HepG2 (cell line): Measurements from ENCODE around the gene ICE2. TPM values are rescaled to one million over a fixed set of nuclear protein-coding genes. Genes with fewer than 3 reads are reported as not detected.

ENCODE experiments used
- ARNT ChIP-seq: fragments of 450-650 bp; IDR thresholded peaks from 2 replicates; pipeline ENCODE4 v1.6.1; 2017
- CHCHD3 ChIP-seq: sonication (generic); formaldehyde crosslinking; IDR thresholded peaks from 2 replicates; pipeline ENCODE4 v1.8.0; 2022; ENCODE audit warnings: mild to moderate bottlenecking, missing genetic modification reagents, moderate library complexity
- DNMT3B ChIP-seq: conservative IDR thresholded peaks from 2 replicates; pipeline ENCODE4 v1.6.1; 2016; ENCODE audit warnings: missing biosample characterization, control low read depth
- GTF2F1 ChIP-seq: fragments of 150-350 bp; IDR thresholded peaks from 2 replicates; pipeline ENCODE4 v1.6.1; 2014; ENCODE audit warnings: low read length
- HNF4G ChIP-seq, 2 experiments: sonication (generic) in 1 of 2; formaldehyde crosslinking in 1 of 2; IDR thresholded peaks; 2 replicates each; pipeline versions ENCODE4 v1.4.0 to v1.6.1; 2011 to 2020; ENCODE audit warnings: borderline replicate concordance in 2 of 2, low read depth in 2 of 2, mild to moderate bottlenecking in 2 of 2, low read length in 1 of 2, missing genetic modification reagents in 1 of 2, moderate library complexity in 1 of 2
- KDM6A ChIP-seq: IDR thresholded peaks from 2 replicates; pipeline ENCODE4 v1.6.1; 2016; ENCODE audit warnings: low read depth
- KLF16 ChIP-seq, 2 experiments: sonication (generic) in 1 of 2; formaldehyde crosslinking in 1 of 2; IDR thresholded peaks; 2 replicates each; pipeline versions ENCODE4 v1.6.1 to v1.8.0; 2016 to 2023; ENCODE audit warnings: missing genetic modification reagents in 2 of 2, missing compliant biosample characterization in 1 of 2
- KLF9 ChIP-seq: IDR thresholded peaks from 2 replicates; pipeline ENCODE4 v1.6.1; 2016; ENCODE audit warnings: low read depth
- MBNL3 ChIP-seq: fragments of 250-450 bp; sonication (Bioruptor Pico); conservative IDR thresholded peaks from 2 replicates; pipeline ENCODE4 v1.8.0; 2022; ENCODE audit warnings: mild to moderate bottlenecking, inconsistent platforms
- MED13 ChIP-seq: sonication (generic); formaldehyde crosslinking; IDR thresholded peaks from 2 replicates; pipeline ENCODE4 v1.5.0; 2020; ENCODE audit warnings: missing genetic modification reagents
- NFKB2 ChIP-seq: sonication (generic); formaldehyde crosslinking; IDR thresholded peaks from 2 replicates; pipeline ENCODE4 v1.4.0; 2020; ENCODE audit warnings: missing genetic modification reagents, borderline replicate concordance
- NR2F1 ChIP-seq, 2 experiments: fragments of 450-650 bp in 1 of 2; formaldehyde crosslinking in 1 of 2; IDR thresholded peaks; 2 replicates each; pipeline versions ENCODE4 v1.5.0 to v1.6.1; 2016 to 2020; ENCODE audit warnings: mild to moderate bottlenecking in 1 of 2, missing compliant biosample characterization in 1 of 2, missing genetic modification reagents in 1 of 2, moderate library complexity in 1 of 2
- POLR2AphosphoS5 ChIP-seq: IDR thresholded peaks from 2 replicates; pipeline ENCODE4 v1.6.1; 2012; ENCODE audit warnings: low read depth, low read length
- PRPF4 ChIP-seq: fragments of 200-400 bp; formaldehyde crosslinking; IDR thresholded peaks from 2 replicates; pipeline ENCODE4 v1.6.1; 2016; ENCODE audit warnings: low read length, low read depth; ENCODE audit not compliant: poor library complexity, severe bottlenecking
- RARA ChIP-seq: IDR thresholded peaks from 2 replicates; pipeline ENCODE4 v1.6.1; 2016; ENCODE audit warnings: missing genetic modification reagents, missing compliant biosample characterization
- RBM22 ChIP-seq: fragments of 200-400 bp; formaldehyde crosslinking; optimal IDR thresholded peaks from 2 replicates; pipeline ENCODE3; 2017; ENCODE audit warnings: mild to moderate bottlenecking, low read length, moderate library complexity
- SRSF9 ChIP-seq: fragments of 200-400 bp; formaldehyde crosslinking; IDR thresholded peaks from 2 replicates; pipeline ENCODE4 v1.6.1; 2018; ENCODE audit warnings: borderline replicate concordance, mild to moderate bottlenecking, low read depth, low read length; ENCODE audit not compliant: insufficient read depth, poor library complexity, severe bottlenecking
- STAT5B ChIP-seq: sonication (generic); formaldehyde crosslinking; IDR thresholded peaks from 2 replicates; pipeline ENCODE4 v1.4.0; 2020; ENCODE audit warnings: missing genetic modification reagents
- ZFP62 ChIP-seq: sonication (generic); formaldehyde crosslinking; IDR thresholded peaks from 2 replicates; pipeline ENCODE4 v1.4.0; 2020; ENCODE audit warnings: missing genetic modification reagents
- ZNF17 ChIP-seq: sonication (generic); formaldehyde crosslinking; IDR thresholded peaks from 2 replicates; pipeline ENCODE4 v1.5.0; 2020; ENCODE audit warnings: mild to moderate bottlenecking, missing genetic modification reagents
- ZNF703 ChIP-seq: sonication (generic); formaldehyde crosslinking; IDR thresholded peaks from 2 replicates; pipeline ENCODE4 v1.5.1; 2020; ENCODE audit warnings: missing genetic modification reagents, mild to moderate bottlenecking, moderate library complexity, borderline replicate concordance
- ZNF83 ChIP-seq: sonication (generic); formaldehyde crosslinking; IDR thresholded peaks from 2 replicates; pipeline ENCODE4 v1.4.0; 2020; ENCODE audit warnings: missing genetic modification reagents, mild to moderate bottlenecking, borderline replicate concordance
- polyA plus RNA-seq, 8 experiments: library from polyadenylated mRNA; depleted of rRNA in 3 of 8; stranded (reverse) in 7 of 8; unstranded in 1 of 8; fragments of >200 nt; fragmentation: Illumina TruSeq in 4 of 8; extraction: Trizol in 4 of 8; gene quantifications; 2 replicates each; pipeline versions ENCODE4 v1.2.1 to v1.2.3, GENCODE V29; 2011 to 2016; ENCODE audit warnings: low read depth in 4 of 8, missing spikeins in 1 of 8, mixed read lengths in 1 of 8; ENCODE audit not compliant: insufficient read depth in 1 of 8
- total RNA-seq, 5 experiments: library from RNA; depleted of rRNA; stranded (reverse); fragments of >200 nt; fragmentation: Illumina TruSeq; extraction: Trizol; gene quantifications; 2 replicates each; pipeline ENCODE4 v1.2.3, GENCODE V29; 2016; ENCODE audit warnings: low read depth in 1 of 5
- TF ChIP-seq, protein P1 (sequence below): sonication (generic); formaldehyde crosslinking; IDR thresholded peaks from 2 replicates; pipeline ENCODE4 v1.9.0; 2022; ENCODE audit warnings: missing genetic modification reagents, mild to moderate bottlenecking, borderline replicate concordance
- TF ChIP-seq, protein P2 (sequence below): sonication (generic); formaldehyde crosslinking; IDR thresholded peaks from 2 replicates; pipeline ENCODE4 v1.5.1; 2020; ENCODE audit warnings: mild to moderate bottlenecking, missing genetic modification reagents
- TF ChIP-seq, protein P3 (sequence below): sonication (generic); formaldehyde crosslinking; IDR thresholded peaks from 2 replicates; pipeline ENCODE4 v1.5.0; 2020; ENCODE audit warnings: missing genetic modification reagents

The ICE2 gene
- total and polyA plus RNA-seq, 2 of the 13 experiments (the other 11 are each of a cell fraction or from before 2014, with no cell fraction given) = 24.8 to 26.4 TPM

DNA sequence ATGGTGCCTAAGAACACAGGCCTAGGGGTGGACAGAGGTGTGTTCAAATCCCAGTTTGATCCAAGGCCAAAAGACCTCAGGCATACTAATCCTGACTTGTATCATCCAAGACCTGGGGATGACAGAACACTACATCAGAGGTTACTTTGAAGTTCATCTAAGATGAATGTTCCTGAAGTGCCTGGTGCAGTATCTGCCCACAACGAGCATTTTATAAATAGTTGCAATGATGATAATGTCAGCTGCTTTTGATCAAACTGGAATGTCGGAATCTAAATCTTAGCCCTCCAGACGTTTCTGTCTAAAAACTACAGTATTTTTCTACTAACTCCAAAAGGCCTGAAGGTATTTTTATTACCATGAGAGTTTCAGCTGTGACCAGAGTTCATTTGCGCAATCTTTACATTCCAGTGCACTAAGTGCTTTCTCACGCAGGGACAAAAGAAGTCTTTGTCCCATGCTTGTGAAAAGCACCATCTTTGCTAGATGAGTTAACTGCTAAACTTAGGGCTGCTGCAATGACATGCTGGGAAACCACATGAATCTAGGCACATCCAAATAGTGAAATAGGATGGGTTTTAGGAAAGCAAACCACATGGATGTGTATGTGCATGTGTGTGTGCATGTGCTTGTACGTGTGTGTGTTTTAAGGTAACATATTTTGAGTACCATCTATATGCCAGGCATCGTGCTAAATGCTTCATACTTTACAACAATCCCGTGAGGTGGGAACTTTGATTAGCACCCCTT, 99.2 kb downstream of the ICE2 start (continued):
- TF ChIP-seq MBNL3 (CRISPR knock-in tag) (no peak), RBM22 (peak; percentile 25), KLF9 (CRISPR knock-in tag) (no peak), ARNT (no peak), RARA (CRISPR knock-in tag) (peak; percentile 85), ZNF17 (CRISPR knock-in tag) (no peak), PRPF4 (no peak), KLF16 (CRISPR knock-in tag; IDR thresholded peaks at IDR 0.05) (peak in 1 of 2 experiments; percentile 84; a peak in 1 of 4 replicates), MED13 (CRISPR knock-in tag) (peak; percentile 62; the same call in 1 of the 2 replicates), NFKB2 (CRISPR knock-in tag) (no peak), NR2F1 (CRISPR knock-in tag; IDR thresholded peaks at IDR 0.05) (0 out of 4 replicates have a peak, but pooled peaks of 1 of the 2 experiments have one; percentile 36), POLR2AphosphoS5 (no peak), KDM6A (CRISPR knock-in tag) (peak; percentile 79; the same call in 1 of the 2 replicates), ZNF703 (CRISPR knock-in tag) (no peak), ZFP62 (CRISPR knock-in tag) (no peak), ZNF83 (CRISPR knock-in tag) (no peak), HNF4G (IDR thresholded peaks at IDR 0.05; ENCODE audit: borderline replicate concordance, low read depth, low read length) (peak; percentile 90), HNF4G (CRISPR knock-in tag; IDR thresholded peaks at IDR 0.05; ENCODE audit: borderline replicate concordance, low read depth) (peak; percentile 60; the same call in 1 of the 2 replicates), DNMT3B (CRISPR knock-in tag) (0 out of 2 replicates have a peak, but pooled peaks have one; percentile 22), STAT5B (CRISPR knock-in tag) (no peak), GTF2F1 (no peak), CHCHD3 (no peak), SRSF9 (no peak)
- TF ChIP-seq, protein P1, sequence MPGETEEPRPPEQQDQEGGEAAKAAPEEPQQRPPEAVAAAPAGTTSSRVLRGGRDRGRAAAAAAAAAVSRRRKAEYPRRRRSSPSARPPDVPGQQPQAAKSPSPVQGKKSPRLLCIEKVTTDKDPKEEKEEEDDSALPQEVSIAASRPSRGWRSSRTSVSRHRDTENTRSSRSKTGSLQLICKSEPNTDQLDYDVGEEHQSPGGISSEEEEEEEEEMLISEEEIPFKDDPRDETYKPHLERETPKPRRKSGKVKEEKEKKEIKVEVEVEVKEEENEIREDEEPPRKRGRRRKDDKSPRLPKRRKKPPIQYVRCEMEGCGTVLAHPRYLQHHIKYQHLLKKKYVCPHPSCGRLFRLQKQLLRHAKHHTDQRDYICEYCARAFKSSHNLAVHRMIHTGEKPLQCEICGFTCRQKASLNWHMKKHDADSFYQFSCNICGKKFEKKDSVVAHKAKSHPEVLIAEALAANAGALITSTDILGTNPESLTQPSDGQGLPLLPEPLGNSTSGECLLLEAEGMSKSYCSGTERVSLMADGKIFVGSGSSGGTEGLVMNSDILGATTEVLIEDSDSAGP (CRISPR knock-in tag) = no peak
- TF ChIP-seq, protein P2, sequence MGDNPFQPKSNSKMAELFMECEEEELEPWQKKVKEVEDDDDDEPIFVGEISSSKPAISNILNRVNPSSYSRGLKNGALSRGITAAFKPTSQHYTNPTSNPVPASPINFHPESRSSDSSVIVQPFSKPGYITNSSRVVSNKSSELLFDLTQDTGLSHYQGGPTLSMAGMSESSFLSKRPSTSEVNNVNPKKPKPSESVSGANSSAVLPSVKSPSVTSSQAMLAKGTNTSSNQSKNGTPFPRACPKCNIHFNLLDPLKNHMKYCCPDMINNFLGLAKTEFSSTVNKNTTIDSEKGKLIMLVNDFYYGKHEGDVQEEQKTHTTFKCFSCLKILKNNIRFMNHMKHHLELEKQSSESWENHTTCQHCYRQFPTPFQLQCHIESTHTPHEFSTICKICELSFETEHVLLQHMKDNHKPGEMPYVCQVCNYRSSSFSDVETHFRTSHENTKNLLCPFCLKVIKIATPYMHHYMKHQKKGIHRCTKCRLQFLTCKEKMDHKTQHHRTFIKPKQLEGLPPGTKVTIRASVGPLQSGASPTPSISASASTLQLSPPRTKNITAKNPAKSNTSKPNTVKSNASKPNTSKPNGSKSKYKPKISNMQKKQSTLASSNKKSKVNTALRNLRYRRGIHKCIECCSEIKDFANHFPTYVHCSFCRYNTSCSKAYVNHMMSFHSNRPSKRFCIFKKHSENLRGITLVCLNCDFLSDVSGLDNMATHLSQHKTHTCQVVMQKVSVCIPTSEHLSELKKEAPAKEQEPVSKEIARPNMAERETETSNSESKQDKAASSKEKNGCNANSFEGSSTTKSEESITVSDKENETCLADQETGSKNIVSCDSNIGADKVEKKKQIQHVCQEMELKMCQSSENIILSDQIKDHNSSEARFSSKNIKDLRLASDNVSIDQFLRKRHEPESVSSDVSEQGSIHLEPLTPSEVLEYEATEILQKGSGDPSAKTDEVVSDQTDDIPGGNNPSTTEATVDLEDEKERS (CRISPR knock-in tag) = peak; percentile 40; the same call in 1 of the 2 replicates
- TF ChIP-seq, protein P3, sequence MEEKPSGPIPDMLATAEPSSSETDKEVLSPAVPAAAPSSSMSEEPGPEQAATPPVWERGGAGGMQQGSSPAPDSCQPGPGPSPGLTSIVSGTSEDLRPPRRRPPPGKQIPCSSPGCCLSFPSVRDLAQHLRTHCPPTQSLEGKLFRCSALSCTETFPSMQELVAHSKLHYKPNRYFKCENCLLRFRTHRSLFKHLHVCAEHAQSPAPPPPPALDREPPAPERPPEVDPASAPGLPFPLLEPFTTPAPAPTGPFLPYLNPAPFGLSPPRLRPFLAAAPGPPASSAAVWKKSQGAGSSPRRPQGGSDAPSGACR = no peak
